Measurements from ENCODE around the gene PPY. TPM values are rescaled to one million over a fixed set of nuclear protein-coding genes. Genes with fewer than 3 reads are reported as not detected.

Gene PPY
- polyA plus RNA-seq, 3 donors, result not detected

DNA sequence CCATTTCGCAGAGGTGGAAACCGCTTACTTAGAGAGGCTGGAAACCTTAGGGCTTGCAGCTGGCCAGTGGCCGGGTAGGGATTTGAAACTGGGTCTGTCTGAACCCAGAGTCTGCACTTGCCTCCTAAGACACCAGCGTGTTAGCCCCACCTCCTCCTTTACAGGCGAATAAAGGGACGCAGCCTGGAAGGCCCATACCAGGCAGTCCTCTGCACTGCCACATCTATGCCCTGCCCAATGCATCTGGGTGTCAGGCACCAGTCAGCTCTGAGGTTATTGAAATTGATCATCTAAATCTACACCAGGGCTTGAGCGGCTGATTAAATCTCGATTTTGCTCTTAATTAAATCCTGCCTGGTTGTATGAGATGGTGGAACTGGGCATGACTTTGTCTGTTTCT is 42.2 kb upstream of the PPY start:
- H3K27ac ChIP-seq (ENCODE audit: low read depth in 1 of 2, low read length in 2 of 2), result no peak overlapping the region
- H3K36me3 ChIP-seq (replicated peaks in 1 of 2; ENCODE audit: control insufficient read depth in 1 of 2, insufficient read depth in 2 of 2, low read length in 2 of 2), result no peaks in the 10 kb centered on the region
- no peak for DNase-seq
- H3K27me3 Mint-ChIP-seq (ENCODE audit: low read depth in 3 of 3), result peaks cover 56 to 84% (median 64%) of the 10 kb centered on the region in 3 donors
- peaks cover 6% of the 10 kb centered on the region for H3K4me1 Mint-ChIP-seq
- peaks cover 0 to 5% of the 10 kb centered on the region in 2 donors for H3K9me3 ChIP-seq (replicated peaks in 1 of 2; ENCODE audit: control insufficient read depth in 1 of 2, insufficient read depth in 1 of 2, low read length in 2 of 2)
- H3K4me2 ChIP-seq (replicated peaks; ENCODE audit: extremely low read depth, low read length, poor library complexity, severe bottlenecking), result no peak overlapping the region
- H2AFZ ChIP-seq (ENCODE audit: insufficient read depth, low read depth, low read length, poor library complexity, severe bottlenecking), result no peak overlapping the region
- H3K9me3 Mint-ChIP-seq, result peaks cover 0 to 6% (median 0%) of the 10 kb centered on the region in 7 donors
- WGBS (ENCODE audit: insufficient coverage), result 97% methylated on average over 6 of the region's 8 CpGs
- no peak overlapping the region for H3K9ac ChIP-seq (ENCODE audit: insufficient read depth, low read length, poor library complexity, severe bottlenecking)
- TF ChIP-seq, protein P1, sequence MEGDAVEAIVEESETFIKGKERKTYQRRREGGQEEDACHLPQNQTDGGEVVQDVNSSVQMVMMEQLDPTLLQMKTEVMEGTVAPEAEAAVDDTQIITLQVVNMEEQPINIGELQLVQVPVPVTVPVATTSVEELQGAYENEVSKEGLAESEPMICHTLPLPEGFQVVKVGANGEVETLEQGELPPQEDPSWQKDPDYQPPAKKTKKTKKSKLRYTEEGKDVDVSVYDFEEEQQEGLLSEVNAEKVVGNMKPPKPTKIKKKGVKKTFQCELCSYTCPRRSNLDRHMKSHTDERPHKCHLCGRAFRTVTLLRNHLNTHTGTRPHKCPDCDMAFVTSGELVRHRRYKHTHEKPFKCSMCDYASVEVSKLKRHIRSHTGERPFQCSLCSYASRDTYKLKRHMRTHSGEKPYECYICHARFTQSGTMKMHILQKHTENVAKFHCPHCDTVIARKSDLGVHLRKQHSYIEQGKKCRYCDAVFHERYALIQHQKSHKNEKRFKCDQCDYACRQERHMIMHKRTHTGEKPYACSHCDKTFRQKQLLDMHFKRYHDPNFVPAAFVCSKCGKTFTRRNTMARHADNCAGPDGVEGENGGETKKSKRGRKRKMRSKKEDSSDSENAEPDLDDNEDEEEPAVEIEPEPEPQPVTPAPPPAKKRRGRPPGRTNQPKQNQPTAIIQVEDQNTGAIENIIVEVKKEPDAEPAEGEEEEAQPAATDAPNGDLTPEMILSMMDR (IDR thresholded peaks at IDR 0.05), result no peak
- no peak overlapping the region for H3K27ac Mint-ChIP-seq
- H3K36me3 Mint-ChIP-seq, result no peaks in the 10 kb centered on the region
- intact Hi-C loops (cut with micrococcal nuclease), result no loop called here
- peaks cover 4 to 9% of the 10 kb centered on the region in 2 donors for H3K4me1 ChIP-seq (ENCODE audit: control insufficient read depth in 1 of 2, insufficient read depth in 2 of 2, low read length in 2 of 2)
- peaks cover 36 to 61% of the 10 kb centered on the region in 2 donors for H3K27me3 ChIP-seq (ENCODE audit: control insufficient read depth in 2 of 2, insufficient read depth in 2 of 2, low read length in 2 of 2)
- H3K79me2 ChIP-seq (ENCODE audit: insufficient read depth, low read length), result no peaks in the 10 kb centered on the region
- no peaks in the 10 kb centered on the region for H4K20me1 ChIP-seq (ENCODE audit: insufficient read depth, low read length)
- H3K4me3 Mint-ChIP-seq, result peak overlapping the region in 1 of 2 donors; percentile 54
- no peak overlapping the region for H3K4me3 ChIP-seq (replicated peaks in 1 of 3; ENCODE audit: low read depth in 2 of 3, low read length in 3 of 3)

DNA sequence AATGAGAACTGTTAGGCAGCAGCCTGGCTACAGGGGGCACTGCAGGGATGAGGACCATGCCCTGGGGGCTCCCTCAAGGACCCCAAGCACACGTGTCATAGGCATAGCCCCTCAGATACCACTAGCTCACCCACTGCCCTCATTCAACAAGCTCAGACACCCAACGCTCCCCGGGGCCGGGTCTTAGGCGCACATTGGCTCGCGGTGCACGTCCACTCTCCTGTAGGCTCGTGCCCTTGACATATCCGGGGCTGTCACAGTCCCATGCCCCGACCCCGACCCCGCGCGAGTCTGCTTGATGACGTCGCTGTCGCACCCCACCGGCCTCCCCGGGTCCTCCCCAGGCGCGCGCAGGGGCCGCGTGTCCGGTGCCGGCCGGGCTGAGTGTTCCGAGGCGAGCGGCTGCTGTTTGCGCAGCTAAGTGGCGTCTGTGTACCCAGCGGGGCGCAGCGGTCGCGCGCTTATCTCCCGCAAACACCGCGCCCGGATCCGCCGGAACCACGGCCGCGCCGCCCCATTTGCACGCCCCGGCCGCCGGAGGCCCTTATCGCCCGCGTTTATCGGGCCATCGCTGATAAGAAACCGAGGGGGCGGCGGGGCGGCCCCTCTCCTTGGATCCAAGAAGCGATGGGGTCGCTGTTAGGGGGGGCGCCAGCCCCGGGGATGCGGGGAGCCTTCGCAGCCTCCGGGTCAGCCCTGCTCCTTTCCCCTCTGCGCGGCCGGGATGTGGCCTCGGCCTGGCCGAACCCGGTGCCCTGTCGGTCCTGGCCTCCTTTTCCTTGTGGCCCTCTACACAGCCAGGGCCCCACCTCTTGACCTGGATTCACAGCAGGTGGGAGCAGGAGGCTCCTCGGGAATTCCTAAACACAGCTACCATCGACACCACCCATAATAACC is 41.5 kb upstream of the PPY start:
- Mint-ChIP-seq H3K4me3 (peak overlapping the region in 1 of 2 donors; percentile 76), H3K9me3 (peaks cover 0 to 6% (median 0%) of the 10 kb centered on the region in 7 donors), H3K27ac (no peak overlapping the region), H3K36me3 (no peaks in the 10 kb centered on the region), H3K4me1 (peaks cover 6% of the 10 kb centered on the region), H3K27me3 (ENCODE audit: low read depth in 3 of 3) (peaks cover 53 to 78% (median 67%) of the 10 kb centered on the region in 3 donors)
- intact Hi-C loops (cut with micrococcal nuclease), result no loop called here
- no peaks in the 10 kb centered on the region for H3K79me2 ChIP-seq (ENCODE audit: insufficient read depth, low read length)
- peaks cover 4 to 9% of the 10 kb centered on the region in 2 donors for H3K4me1 ChIP-seq (ENCODE audit: control insufficient read depth in 1 of 2, insufficient read depth in 2 of 2, low read length in 2 of 2)
- peak overlapping the region in 1 of 3 experiments; percentile 23 for H3K4me3 ChIP-seq (replicated peaks in 1 of 3; ENCODE audit: low read depth in 2 of 3, low read length in 3 of 3)
- no peaks in the 10 kb centered on the region for H4K20me1 ChIP-seq (ENCODE audit: insufficient read depth, low read length)
- H3K27me3 ChIP-seq (ENCODE audit: control insufficient read depth in 2 of 2, insufficient read depth in 2 of 2, low read length in 2 of 2), result peaks cover 36 to 61% of the 10 kb centered on the region in 2 donors
- peak overlapping the region; percentile 41 for H3K4me2 ChIP-seq (replicated peaks; ENCODE audit: extremely low read depth, low read length, poor library complexity, severe bottlenecking)
- DNase-seq, result no peak
- H3K36me3 ChIP-seq (replicated peaks in 1 of 2; ENCODE audit: control insufficient read depth in 1 of 2, insufficient read depth in 2 of 2, low read length in 2 of 2), result no peaks in the 10 kb centered on the region
- TF ChIP-seq, protein P1 (IDR thresholded peaks at IDR 0.05), result no peak
- H2AFZ ChIP-seq (ENCODE audit: insufficient read depth, low read depth, low read length, poor library complexity, severe bottlenecking), result peak overlapping the region; percentile 41
- peaks cover 0 to 5% of the 10 kb centered on the region in 2 donors for H3K9me3 ChIP-seq (replicated peaks in 1 of 2; ENCODE audit: control insufficient read depth in 1 of 2, insufficient read depth in 1 of 2, low read length in 2 of 2)
- H3K27ac ChIP-seq (ENCODE audit: low read depth in 1 of 2, low read length in 2 of 2), result no peak overlapping the region
- 4% methylated on average over 71 of the region's 78 CpGs for WGBS (ENCODE audit: insufficient coverage)
- H3K9ac ChIP-seq (ENCODE audit: insufficient read depth, low read length, poor library complexity, severe bottlenecking), result no peak overlapping the region
